Nephron (organoid): ENCODE data around the gene DUSP28.

Experiments
- H3K27ac Mint-ChIP-seq, 3 experiments: 2 replicates each; pipeline ENCODE4 v1.8.0; 2020; ENCODE audit warnings: mixed read lengths in 3 of 3, mild to moderate bottlenecking in 2 of 3, moderate library complexity in 1 of 3
- H3K27me3 Mint-ChIP-seq: 2 replicates; pipeline ENCODE4 v1.8.0; 2021; ENCODE audit warnings: low read depth, mild to moderate bottlenecking, moderate library complexity, mixed read lengths
- H3K36me3 Mint-ChIP-seq: 2 replicates; pipeline ENCODE4 v1.8.0; 2020; ENCODE audit warnings: low read depth, mixed read lengths
- H3K4me1 Mint-ChIP-seq: 2 replicates; pipeline ENCODE4 v1.8.0; 2020; ENCODE audit warnings: mixed read lengths
- H3K4me3 Mint-ChIP-seq, 3 experiments: 2 replicates each; pipeline ENCODE4 v1.8.0; 2020; ENCODE audit warnings: mild to moderate bottlenecking in 3 of 3, mixed read lengths in 3 of 3, moderate library complexity in 2 of 3
- H3K9me3 Mint-ChIP-seq: 2 replicates; pipeline ENCODE4 v1.8.0; 2020; ENCODE audit warnings: mixed read lengths
- TF ChIP-seq, protein P1 (sequence below), 3 experiments: fragments of 200-600 bp; sonication (generic); IDR thresholded peaks; one replicate each; pipeline ENCODE4 v1.5.0; 2021; ENCODE audit warnings: antibody characterized with exemption in 3 of 3; ENCODE audit not compliant: unreplicated experiment in 3 of 3

The DUSP28 gene

DNA sequence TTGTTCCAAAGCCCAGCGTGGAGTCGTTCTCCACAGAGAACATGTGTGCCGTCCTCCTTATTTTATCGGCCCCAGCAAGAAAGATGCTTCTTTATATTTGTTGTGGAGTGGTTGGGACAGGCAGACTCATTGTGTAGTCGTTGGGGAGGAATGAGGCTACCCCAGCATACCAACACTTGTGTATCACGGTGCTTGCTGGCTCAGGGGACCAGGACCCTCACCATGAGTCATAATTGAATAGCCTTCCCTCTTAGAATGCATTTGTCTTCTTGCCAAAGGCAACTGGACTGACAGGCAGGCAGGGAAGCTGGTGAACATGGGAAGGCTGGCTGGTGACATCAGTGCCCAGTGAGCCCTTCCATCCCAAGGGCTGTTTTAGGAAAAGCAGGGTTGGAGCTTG lies 31.1 kb downstream of the DUSP28 start:
- Mint-ChIP-seq H3K9me3 (no peaks in the 10 kb centered on the region), H3K36me3 (peaks cover 16% of the 10 kb centered on the region), H3K4me3 (peak overlapping the region in 1 of 3 experiments; percentile 61), H3K4me1 (peaks cover 17% of the 10 kb centered on the region), H3K27ac (peak overlapping the region in 1 of 3 experiments; percentile 38), H3K27me3 (no peaks in the 10 kb centered on the region)
- TF ChIP-seq, protein P1, sequence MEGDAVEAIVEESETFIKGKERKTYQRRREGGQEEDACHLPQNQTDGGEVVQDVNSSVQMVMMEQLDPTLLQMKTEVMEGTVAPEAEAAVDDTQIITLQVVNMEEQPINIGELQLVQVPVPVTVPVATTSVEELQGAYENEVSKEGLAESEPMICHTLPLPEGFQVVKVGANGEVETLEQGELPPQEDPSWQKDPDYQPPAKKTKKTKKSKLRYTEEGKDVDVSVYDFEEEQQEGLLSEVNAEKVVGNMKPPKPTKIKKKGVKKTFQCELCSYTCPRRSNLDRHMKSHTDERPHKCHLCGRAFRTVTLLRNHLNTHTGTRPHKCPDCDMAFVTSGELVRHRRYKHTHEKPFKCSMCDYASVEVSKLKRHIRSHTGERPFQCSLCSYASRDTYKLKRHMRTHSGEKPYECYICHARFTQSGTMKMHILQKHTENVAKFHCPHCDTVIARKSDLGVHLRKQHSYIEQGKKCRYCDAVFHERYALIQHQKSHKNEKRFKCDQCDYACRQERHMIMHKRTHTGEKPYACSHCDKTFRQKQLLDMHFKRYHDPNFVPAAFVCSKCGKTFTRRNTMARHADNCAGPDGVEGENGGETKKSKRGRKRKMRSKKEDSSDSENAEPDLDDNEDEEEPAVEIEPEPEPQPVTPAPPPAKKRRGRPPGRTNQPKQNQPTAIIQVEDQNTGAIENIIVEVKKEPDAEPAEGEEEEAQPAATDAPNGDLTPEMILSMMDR (IDR thresholded peaks at IDR 0.05; ENCODE audit: unreplicated experiment in 3 of 3), result no peak

DNA sequence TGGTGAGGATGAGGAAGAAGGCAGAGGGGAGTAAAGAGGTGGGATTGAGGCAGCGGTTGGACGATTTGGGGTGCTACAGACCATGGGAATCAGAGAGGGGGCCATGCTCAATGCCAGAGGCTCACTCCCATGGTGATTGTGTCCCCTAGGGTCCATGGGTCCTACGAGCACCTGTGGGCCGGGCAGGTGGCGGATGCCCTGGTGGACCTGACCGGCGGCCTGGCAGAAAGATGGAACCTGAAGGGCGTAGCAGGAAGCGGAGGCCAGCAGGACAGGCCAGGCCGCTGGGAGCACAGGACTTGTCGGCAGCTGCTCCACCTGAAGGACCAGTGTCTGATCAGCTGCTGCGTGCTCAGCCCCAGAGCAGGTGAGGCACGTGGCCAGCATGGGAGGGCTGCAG lies 31.6 kb downstream of the DUSP28 start:
- Mint-ChIP-seq H3K27ac (peak overlapping the region in 1 of 3 experiments; percentile 38), H3K9me3 (no peaks in the 10 kb centered on the region), H3K4me3 (no peak overlapping the region), H3K4me1 (peaks cover 17% of the 10 kb centered on the region), H3K36me3 (peaks cover 16% of the 10 kb centered on the region), H3K27me3 (no peaks in the 10 kb centered on the region)
- TF ChIP-seq, protein P1 (IDR thresholded peaks at IDR 0.05; ENCODE audit: unreplicated experiment in 3 of 3), result no peak

DNA sequence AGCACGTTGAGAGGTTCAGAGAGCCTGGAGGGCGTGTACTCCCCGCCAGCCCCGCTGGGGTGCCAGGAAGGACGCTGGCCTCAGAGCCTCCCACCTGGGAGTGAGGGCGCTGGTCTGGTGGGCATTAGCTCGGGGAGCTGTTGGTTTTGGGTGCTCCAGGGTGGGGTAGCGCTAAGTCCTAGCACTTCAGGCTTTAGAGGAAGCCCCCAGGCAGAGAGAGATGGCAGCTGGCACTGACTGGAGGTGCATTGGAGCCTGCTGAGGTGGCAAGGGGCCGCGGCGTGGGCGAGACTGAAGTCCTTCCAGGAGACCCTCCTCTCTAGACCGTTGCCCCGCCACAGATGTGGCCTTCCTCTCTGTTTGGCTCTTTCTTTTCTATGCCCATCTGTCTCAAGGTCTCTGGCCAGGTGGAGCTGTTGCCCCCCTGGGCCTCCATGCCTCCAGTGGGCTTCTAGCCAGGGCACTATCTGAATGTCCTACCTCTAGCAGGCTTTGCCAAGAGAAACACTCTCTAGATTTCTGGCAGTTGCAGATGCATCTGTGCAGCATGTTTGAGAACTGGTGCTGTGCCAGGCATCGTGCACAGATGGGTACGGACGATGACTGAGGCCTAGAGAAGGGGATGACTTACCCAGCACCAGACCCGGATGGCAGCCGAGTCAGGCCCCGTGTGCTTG lies 33.0 kb downstream of the DUSP28 start:
- H3K36me3 Mint-ChIP-seq, result peaks cover 16% of the 10 kb centered on the region
- H3K4me3 Mint-ChIP-seq, result no peak overlapping the region
- no peak overlapping the region for H3K27ac Mint-ChIP-seq
- H3K27me3 Mint-ChIP-seq, result no peaks in the 10 kb centered on the region
- H3K4me1 Mint-ChIP-seq, result peaks cover 8% of the 10 kb centered on the region
- H3K9me3 Mint-ChIP-seq, result no peaks in the 10 kb centered on the region
- TF ChIP-seq, protein P1 (IDR thresholded peaks at IDR 0.05; ENCODE audit: unreplicated experiment in 3 of 3), result no peak

DNA sequence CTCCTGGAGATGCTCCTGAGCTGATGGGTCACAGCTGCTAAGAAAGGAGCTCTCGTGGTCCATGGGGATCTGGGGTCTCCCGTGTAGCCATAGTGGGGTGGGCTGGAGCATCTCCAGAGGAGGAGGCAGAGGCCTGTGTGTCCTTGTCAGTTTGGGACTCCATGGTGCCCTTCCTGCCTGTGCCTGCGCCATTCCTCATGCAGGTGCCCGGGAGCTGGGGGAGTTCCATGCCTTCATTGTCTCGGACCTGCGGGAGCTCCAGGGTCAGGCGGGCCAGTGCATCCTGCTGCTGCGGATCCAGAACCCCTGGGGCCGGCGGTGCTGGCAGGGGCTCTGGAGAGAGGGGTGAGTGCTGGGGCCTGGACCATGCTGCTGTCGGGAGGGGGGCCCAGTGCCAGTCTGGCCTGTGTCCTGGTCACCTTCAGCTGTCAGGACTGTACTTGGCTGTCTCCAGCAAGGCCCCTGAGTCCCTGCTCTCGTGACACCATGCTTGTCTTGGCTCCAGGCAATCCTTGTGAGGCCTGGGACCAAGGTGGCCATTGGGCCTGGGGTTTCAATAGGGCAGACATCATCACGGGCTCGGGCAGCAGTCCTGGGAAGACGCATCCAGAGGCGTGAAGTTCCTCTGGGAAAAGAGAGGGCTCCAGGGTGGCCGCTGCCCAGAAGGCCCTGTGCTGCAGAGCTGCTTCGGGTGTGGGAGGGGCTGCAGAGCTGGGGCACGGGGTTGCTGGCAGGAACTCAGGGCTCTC lies 33.7 kb downstream of the DUSP28 start:
- Mint-ChIP-seq H3K27ac (no peak overlapping the region), H3K4me3 (no peak overlapping the region), H3K9me3 (no peaks in the 10 kb centered on the region), H3K36me3 (peaks cover 12% of the 10 kb centered on the region), H3K4me1 (peaks cover 1% of the 10 kb centered on the region), H3K27me3 (no peaks in the 10 kb centered on the region)
- TF ChIP-seq, protein P1 (IDR thresholded peaks at IDR 0.05; ENCODE audit: unreplicated experiment in 3 of 3), result no peak

DNA sequence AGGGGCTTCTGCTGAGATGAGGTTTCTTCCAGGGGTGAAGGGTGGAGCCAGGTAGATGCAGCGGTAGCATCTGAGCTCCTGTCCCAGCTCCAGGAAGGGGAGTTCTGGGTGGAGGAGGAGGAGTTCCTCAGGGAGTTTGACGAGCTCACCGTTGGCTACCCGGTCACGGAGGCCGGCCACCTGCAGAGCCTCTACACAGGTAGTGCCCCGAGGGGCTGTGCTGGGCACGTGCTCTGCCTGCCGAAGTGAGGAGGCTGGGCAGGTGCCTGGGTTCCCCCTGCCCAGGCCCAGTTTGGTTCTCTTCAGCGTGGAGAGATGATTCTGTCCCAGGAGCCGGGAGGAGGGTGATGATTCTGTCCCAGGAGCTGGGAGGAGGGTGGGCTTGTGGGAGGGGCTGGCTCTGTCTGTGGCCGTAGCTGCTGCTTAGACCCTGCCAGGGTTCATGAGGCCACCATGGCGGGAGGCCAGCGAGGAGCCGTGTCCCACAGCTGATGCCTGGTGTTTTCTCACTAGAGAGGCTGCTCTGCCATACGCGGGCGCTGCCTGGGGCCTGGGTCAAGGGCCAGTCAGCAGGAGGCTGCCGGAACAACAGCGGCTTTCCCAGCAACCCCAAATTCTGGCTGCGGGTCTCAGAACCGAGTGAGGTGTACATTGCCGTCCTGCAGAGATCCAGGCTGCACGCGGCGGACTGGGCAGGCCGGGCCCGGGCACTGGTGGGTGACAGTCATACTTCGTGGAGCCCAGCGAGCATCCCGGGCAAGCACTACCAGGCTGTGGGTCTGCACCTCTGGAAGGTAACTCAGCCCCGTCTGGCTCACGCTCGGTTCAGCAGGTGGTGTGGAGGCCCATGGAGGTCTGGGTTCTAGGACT lies 34.6 kb downstream of the DUSP28 start:
- Mint-ChIP-seq H3K9me3 (no peaks in the 10 kb centered on the region), H3K27me3 (no peaks in the 10 kb centered on the region), H3K4me3 (no peak overlapping the region), H3K27ac (no peak overlapping the region), H3K36me3 (peaks cover 10% of the 10 kb centered on the region), H3K4me1 (no peaks in the 10 kb centered on the region)
- TF ChIP-seq, protein P1 (IDR thresholded peaks at IDR 0.05; ENCODE audit: unreplicated experiment in 3 of 3), result no peak
